HG03108 (cell line): ENCODE results near the gene POU3F1.
"Not testable (repeated sequence)": the region's sequence is repeated elsewhere in the genome, so short reads cannot be mapped to it uniquely, and the experiment has no call there.

Experiments used
- ATAC-seq: cut with Tn5 transposase; IDR thresholded peaks from one replicate; pipeline ENCODE4 v1.9.1; 2021; ENCODE audit warnings: moderate library complexity; ENCODE audit not compliant: unreplicated experiment

Gene POU3F1

DNA sequence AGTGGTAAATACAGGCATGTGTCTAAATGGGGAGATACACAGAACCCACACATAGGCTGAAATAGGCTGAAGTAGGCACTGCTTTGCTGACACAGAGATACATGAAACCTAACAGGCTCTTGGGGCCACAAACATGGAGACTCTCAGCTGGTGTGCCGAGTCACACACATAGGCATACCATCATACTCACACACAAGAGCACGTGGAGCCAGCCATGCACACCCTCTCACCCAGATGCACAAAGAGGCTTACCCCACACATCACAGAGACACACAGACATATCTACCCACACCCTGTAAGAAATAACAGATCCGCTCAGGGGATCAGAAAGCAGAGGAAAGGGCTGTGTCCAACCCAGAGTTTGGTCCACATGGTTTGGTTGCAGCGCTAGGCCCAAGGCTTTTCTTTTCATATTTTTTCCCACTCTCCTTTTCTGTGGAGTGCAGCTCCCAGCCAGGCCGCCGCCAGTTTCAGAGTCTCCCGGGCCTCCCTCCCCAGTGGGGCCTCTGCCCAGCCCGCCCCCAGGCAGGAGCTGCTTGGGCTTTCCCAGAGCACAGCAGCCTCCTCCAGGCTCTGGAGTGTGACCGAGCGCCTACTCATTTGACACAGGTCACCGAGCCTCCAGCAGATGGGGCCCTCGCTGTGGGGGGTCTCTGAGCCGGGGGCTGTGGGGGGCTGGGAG, 3.9 kb upstream of the POU3F1 start:
- ATAC-seq: no peak

- no peak for ATAC-seq
Observed at GRCh38 chr1:38047603-38048141, 1.1 kb upstream of the POU3F1 start.

- ATAC-seq: peak; percentile 44
Observed at GRCh38 chr1:38046884-38047602, 450 bp upstream of the POU3F1 start.

- peak; percentile 9 for ATAC-seq
Observed at GRCh38 chr1:38045401-38046332, 926 bp downstream of the POU3F1 start.

DNA sequence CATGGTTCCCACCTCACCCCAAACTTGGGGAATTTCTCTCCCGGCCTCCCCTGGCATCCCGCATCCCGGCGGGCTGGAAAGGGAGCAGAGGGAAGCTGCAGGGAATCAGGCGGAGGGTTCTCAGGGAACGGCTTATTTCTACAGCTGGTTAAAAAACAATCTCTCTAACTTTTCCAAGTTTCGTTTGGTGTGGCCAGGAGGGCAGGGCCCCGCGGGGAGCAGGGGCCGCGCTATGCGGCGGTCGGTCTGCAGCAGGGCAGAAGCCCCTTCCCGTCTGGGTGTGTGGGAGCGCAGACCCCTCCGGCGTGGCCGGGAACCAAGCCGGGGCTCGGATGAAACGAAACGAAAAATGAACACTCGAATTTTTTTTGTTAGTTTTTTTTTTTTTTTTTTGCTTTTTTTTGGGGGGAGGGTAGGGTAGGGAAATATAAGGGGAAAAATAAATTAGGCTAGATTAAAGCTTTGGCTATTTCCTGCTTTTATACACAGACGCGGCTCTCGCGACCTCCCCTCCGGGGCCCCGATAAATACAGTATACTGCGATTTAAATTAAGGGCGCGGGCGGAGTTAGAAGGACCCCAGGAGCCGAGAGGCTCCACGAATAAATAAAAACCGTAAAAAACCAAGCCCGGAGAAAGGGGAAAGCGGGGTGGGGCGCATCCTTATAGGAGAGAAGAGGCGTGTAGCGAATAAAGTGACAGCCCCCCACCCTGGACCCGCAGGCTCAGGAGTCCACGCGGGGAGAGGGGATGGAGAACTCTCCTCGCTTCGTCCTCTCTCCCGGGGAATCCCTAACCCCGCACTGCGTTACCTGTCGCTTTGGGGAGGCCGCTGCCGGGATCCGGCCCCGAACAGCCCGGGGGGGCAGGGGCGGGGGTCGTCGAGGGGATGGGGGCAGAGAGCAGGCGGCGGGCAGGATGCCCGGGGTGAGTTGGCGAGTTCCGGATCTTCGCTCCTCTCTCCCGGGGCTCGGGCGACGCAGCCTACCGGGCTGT, 2.1 kb downstream of the POU3F1 start:
- no peak for ATAC-seq

DNA sequence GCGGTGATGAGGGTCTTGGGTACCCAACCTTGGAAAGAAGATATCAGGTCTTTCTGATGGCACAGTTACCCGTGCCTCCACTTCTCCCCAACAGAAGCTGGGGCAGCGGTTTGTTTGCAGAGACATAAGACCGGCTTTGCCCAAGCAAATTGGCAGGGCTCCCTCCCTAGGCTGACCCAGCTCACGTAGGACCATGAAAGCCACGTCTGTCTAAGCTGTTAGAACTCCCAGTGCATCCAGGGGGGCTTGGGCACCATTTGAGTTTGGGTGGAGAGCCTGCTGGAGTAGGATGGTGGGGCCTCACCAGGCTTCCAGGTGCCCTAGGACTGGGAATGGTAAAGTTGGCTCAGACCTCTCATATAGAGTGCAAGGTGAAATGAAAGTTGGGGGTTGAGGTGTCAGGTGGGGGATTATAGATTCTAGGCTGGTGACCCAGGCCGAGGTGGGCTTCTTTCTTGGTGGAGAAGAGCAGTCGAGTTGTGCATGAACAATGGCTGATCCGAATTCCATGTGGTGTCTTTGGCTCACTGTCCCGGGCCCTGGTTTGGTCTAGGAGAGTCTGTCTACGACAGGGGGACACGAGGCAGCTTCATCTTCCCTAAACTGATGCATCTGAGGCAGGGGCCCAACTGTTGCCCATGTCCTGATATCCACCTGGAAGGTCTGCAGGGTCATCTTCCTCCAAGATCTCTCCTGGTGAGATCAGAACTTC, 3.4 kb downstream of the POU3F1 start:
- ATAC-seq: no peak

- no peak for ATAC-seq
Observed at GRCh38 chr1:38041936-38042834, 4.4 kb downstream of the POU3F1 start.

- no peak for ATAC-seq
Observed at GRCh38 chr1:38039331-38040088, 7.1 kb downstream of the POU3F1 start.

- no peak for ATAC-seq
Observed at GRCh38 chr1:38038861-38039260, 7.7 kb downstream of the POU3F1 start.

GRCh38 chr1:38037221-38037939, 9.2 kb downstream of the POU3F1 start:
- no peak for ATAC-seq

- no peak for ATAC-seq
Observed at GRCh38 chr1:38034871-38035270, 11.7 kb downstream of the POU3F1 start.

- not testable (repeated sequence) for ATAC-seq
Observed at GRCh38 chr1:38032992-38033391, 13.6 kb downstream of the POU3F1 start.

GRCh38 chr1:38031513-38031866, 15.1 kb downstream of the POU3F1 start:
- no peak for ATAC-seq

GRCh38 chr1:38030596-38031512, 15.7 kb downstream of the POU3F1 start:
- no peak for ATAC-seq

GRCh38 chr1:38029685-38030511, 16.7 kb downstream of the POU3F1 start:
- ATAC-seq: no peak
